Mesendoderm (in vitro differentiated cells): ENCODE results near the gene CCDC71L. TPM values are rescaled to one million over a fixed set of nuclear protein-coding genes. Genes with fewer than 3 reads are reported as not detected.
"Not testable (repeated sequence)": the region's sequence is repeated elsewhere in the genome, so short reads cannot be mapped to it uniquely, and the experiment has no call there.

Experiments
- DNase-seq: peaks from one replicate; pipeline ENCODE4 v3.0.0; 2013
- H2AK5ac ChIP-seq: 2 replicates; pipeline ENCODE4 v1.6.1; 2013; ENCODE audit warnings: low read length, inconsistent platforms
- H2BK120ac ChIP-seq: 2 replicates; pipeline ENCODE4 v1.6.1; 2013; ENCODE audit warnings: low read depth, mild to moderate bottlenecking, low read length, moderate library complexity, mixed read lengths
- H2BK15ac ChIP-seq: replicated peaks from 2 replicates; pipeline ENCODE4 v1.6.1; 2013; ENCODE audit warnings: low read depth, mild to moderate bottlenecking, moderate library complexity
- H2BK5ac ChIP-seq: 2 replicates; pipeline ENCODE4 v1.6.1; 2013; ENCODE audit warnings: low read length, inconsistent platforms
- H3K18ac ChIP-seq: 2 replicates; pipeline ENCODE4 v1.6.1; 2013; ENCODE audit warnings: mild to moderate bottlenecking, low read length, mixed read lengths
- H3K23ac ChIP-seq: one replicate; pipeline ENCODE4 v1.6.1; 2013; ENCODE audit warnings: low read length
- H3K27ac ChIP-seq: 2 replicates; pipeline ENCODE4 v1.5.1; 2013; ENCODE audit warnings: low read depth, mild to moderate bottlenecking, inconsistent platforms, low read length, moderate library complexity
- H3K27me3 ChIP-seq: 2 replicates; pipeline ENCODE4 v1.6.1; 2013; ENCODE audit warnings: low read length, control low read depth, mild to moderate bottlenecking, inconsistent platforms; ENCODE audit not compliant: insufficient read depth, poor library complexity
- H3K36me3 ChIP-seq: 2 replicates; pipeline ENCODE4 v1.6.1; 2013; ENCODE audit warnings: low read length, inconsistent platforms; ENCODE audit not compliant: control insufficient read depth, insufficient read depth
- H3K4ac ChIP-seq: one replicate; pipeline ENCODE4 v1.6.1; 2013; ENCODE audit warnings: low read depth, mild to moderate bottlenecking, low read length, moderate library complexity
- H3K4me1 ChIP-seq: 2 replicates; pipeline ENCODE4 v1.6.1; 2013; ENCODE audit warnings: low read depth, low read length, inconsistent platforms; ENCODE audit not compliant: control insufficient read depth
- H3K4me2 ChIP-seq: 2 replicates; pipeline ENCODE4 v1.6.1; 2013; ENCODE audit warnings: low read length
- H3K4me3 ChIP-seq: 2 replicates; pipeline ENCODE4 v1.5.1; 2013; ENCODE audit warnings: mild to moderate bottlenecking, low read length
- H3K56ac ChIP-seq: one replicate; pipeline ENCODE4 v1.6.1; 2013; ENCODE audit warnings: low read length
- H3K79me1 ChIP-seq: 2 replicates; pipeline ENCODE4 v1.6.1; 2013; ENCODE audit warnings: low read length, inconsistent platforms
- H3K79me2 ChIP-seq: 2 replicates; pipeline ENCODE4 v1.6.1; 2013; ENCODE audit warnings: mild to moderate bottlenecking, low read length; ENCODE audit not compliant: control insufficient read depth, insufficient read depth
- H3K9ac ChIP-seq: 2 replicates; pipeline ENCODE4 v1.6.1; 2013; ENCODE audit warnings: low read length, inconsistent platforms
- H4K5ac ChIP-seq: one replicate; pipeline ENCODE4 v1.6.1; 2013; ENCODE audit warnings: low read length
- H4K8ac ChIP-seq: one replicate; pipeline ENCODE4 v1.6.1; 2013; ENCODE audit warnings: low read depth, mild to moderate bottlenecking, control low read depth, low read length, moderate library complexity
- WGBS: extraction: QIAGEN DNeasy Blood & Tissue Kit; methylation state at CpG from one replicate; pipeline ENCODE4 v1.1.7; 2013; ENCODE audit warnings: low lambda C conversion rate, missing lambda C conversion rate; ENCODE audit not compliant: insufficient coverage; ENCODE audit errors: extremely low coverage; 5-methylcytosine and 5-hydroxymethylcytosine counted together
- polyA plus RNA-seq, 2 experiments: library from polyadenylated mRNA; stranded (reverse); fragments of 200-250 nt; gene quantifications; one replicate each; pipeline ENCODE4 v1.2.3, GENCODE V29; 2013

Gene CCDC71L
- polyA plus RNA-seq (2013, experiment 1 of 2) = 14.0 TPM
- 14.7 TPM for polyA plus RNA-seq (2013, experiment 2 of 2)

- Histone ChIP-seq H4K5ac (peak within 1 kb of the TSS; percentile 84), H2BK5ac (peak within 1 kb of the TSS; percentile 50), H3K4me1 (no peaks in the 10 kb centered on the region), H3K4me3 (peak within 1 kb of the TSS; percentile 92), H3K27ac (peak within 1 kb of the TSS; percentile 96), H3K27me3 (no peaks in the 10 kb centered on the region), H4K8ac (peak within 1 kb of the TSS; percentile 82), H2BK120ac (peak within 1 kb of the TSS; percentile 17), H3K4ac (peak within 1 kb of the TSS; percentile 74), H2AK5ac (no peak within 1 kb of the TSS), H3K56ac (peak within 1 kb of the TSS; percentile 98), H3K79me1 (peaks cover 3% of the 10 kb centered on the region), H3K23ac (peak within 1 kb of the TSS; percentile 66), H3K4me2 (peak within 1 kb of the TSS; percentile 79), H3K36me3 (no peaks in the 10 kb centered on the region), H3K18ac (peak within 1 kb of the TSS; percentile 95), H2BK15ac (no peak within 1 kb of the TSS), H3K9ac (peak within 1 kb of the TSS; percentile 97), H3K79me2 (no peaks in the 10 kb centered on the region)
- WGBS = no CpG with 5 or more reads among the region's 51 CpGs
- DNase-seq = peak; percentile 97
Measured at GRCh38 chr7:106660862-106661720, at the start of gene CCDC71L. CCDC71L (minus strand) TSS chr7:106661158; CDS start chr7:106660896, 262 bp downstream.

DNA sequence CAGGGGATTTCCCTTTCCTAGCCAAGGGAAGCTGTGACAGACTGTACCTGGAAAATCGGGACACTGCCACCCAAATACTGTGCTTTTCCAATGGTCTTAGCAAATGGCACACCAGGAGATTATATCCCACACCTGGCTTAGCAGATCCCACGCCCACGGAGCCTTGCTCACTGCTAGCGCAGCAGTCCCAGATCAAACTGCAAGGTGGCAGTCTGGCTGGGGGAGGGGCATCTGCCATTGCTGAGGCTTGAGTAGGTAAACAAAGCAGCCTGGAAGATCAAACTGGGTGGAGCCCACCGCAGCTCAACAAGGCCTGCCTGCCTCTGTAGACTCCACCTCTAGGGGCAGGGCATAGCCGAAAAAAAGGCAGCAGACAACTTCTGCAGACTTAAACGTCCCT is 48.6 kb upstream of the CCDC71L start:
- not testable (repeated sequence) for DNase-seq, H3K18ac ChIP-seq, H3K36me3 ChIP-seq, H3K79me1 ChIP-seq, H2AK5ac ChIP-seq, H2BK120ac ChIP-seq, H2BK5ac ChIP-seq, H4K8ac ChIP-seq, H3K4ac ChIP-seq, H3K56ac ChIP-seq, H3K27me3 ChIP-seq, H3K9ac ChIP-seq, H2BK15ac ChIP-seq, H4K5ac ChIP-seq, H3K23ac ChIP-seq, H3K4me2 ChIP-seq, H3K79me2 ChIP-seq, H3K4me3 ChIP-seq, H3K4me1 ChIP-seq, H3K27ac ChIP-seq
- no CpG with 5 or more reads among the region's 7 CpGs for WGBS

DNA sequence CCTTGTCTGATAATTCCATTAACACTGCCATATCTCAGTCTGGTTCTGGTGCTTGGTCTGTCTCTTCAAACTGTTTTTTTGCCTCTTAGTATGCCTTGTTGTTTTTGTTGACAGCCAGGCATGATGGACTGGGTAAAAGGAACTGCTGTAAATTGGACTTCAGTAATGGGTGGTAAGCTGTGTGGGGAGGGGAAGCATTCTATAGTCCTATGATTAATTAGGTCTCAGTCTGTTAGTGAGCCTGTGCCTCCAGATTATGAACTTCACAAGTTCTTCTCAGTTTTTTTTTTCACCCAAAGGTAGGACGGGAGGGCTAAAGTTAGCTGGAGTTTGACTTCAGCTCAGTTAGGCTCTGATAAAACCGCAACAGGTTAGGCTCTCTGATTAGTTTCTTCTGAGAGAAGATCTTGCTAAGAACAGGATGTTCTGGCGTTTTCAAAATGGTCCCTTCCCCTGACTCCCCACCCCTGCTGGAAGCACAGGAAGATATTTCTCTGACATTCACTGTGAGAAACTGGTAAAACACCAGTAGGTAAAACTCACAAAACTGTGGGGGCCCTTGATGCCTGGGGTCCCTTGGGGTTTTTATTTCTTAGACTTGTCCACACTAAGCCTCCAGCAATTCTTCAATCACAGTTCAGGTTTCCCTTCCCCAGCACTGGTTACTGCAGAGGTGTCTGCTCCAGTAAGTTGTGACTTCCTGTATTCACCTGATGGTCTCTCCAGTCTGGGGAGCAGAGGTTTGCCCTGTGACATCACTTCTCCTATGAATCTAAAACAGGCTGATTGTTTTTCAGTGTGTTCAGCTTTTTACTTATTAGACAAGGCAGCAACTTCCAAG is 43.3 kb upstream of the CCDC71L start:
- H3K27ac ChIP-seq = no peak overlapping the region
- H3K4me2 ChIP-seq = no peak overlapping the region
- no peaks in the 10 kb centered on the region for H3K36me3 ChIP-seq
- H3K27me3 ChIP-seq = no peaks in the 10 kb centered on the region
- H3K4me1 ChIP-seq = no peaks in the 10 kb centered on the region
- no peak overlapping the region for H2BK5ac ChIP-seq
- no peak overlapping the region for H3K23ac ChIP-seq
- no CpG with 5 or more reads among the region's 3 CpGs for WGBS
- H2BK15ac ChIP-seq = no peak overlapping the region
- peak; percentile 62 for DNase-seq
- H3K79me1 ChIP-seq = no peaks in the 10 kb centered on the region
- H3K9ac ChIP-seq = no peak overlapping the region
- H4K8ac ChIP-seq = no peak overlapping the region
- H3K4me3 ChIP-seq = no peak overlapping the region
- no peak overlapping the region for H3K4ac ChIP-seq
- H3K79me2 ChIP-seq = no peaks in the 10 kb centered on the region
- no peak overlapping the region for H2BK120ac ChIP-seq
- peak overlapping the region; percentile 7 for H3K56ac ChIP-seq
- peak overlapping the region; percentile 31 for H3K18ac ChIP-seq
- no peak overlapping the region for H2AK5ac ChIP-seq
- H4K5ac ChIP-seq = no peak overlapping the region

DNA sequence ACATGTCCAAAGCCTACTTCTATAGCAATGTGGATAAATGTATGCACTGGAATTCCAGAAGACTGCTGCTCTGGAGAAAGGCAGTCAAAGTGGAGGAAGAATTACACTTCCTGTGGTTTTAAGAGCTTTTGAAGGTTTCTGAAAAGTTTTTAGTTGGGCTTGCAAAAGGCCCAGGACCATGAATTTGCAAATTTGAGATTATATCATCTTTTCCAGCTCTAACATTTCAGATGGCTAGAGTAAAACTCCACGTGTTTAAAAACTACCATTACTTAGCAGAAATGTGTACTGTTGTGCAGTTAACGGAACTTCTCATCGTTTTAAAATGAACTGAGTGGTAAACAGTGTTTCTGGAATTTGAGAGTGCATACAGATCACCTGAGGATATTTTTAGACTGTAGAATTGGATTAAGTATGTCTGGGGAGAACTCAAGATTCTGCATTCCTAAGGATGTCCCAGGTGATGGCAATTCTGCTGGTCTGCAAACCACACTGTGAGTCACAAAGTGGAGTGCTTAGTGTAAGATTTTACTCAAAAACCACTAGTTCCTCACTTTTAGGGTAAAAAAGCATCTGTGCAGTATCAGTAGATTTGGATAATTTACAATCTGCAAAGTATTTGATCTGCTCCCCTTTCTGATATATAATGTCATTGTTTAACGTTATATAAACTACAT is 32.9 kb upstream of the CCDC71L start:
- H3K4ac ChIP-seq = no peak overlapping the region
- no peak overlapping the region for H3K9ac ChIP-seq
- no peaks in the 10 kb centered on the region for H3K79me2 ChIP-seq
- no peak overlapping the region for H3K27ac ChIP-seq
- no peak overlapping the region for H3K4me2 ChIP-seq
- DNase-seq = no peak
- H3K36me3 ChIP-seq = no peaks in the 10 kb centered on the region
- no peak overlapping the region for H3K56ac ChIP-seq
- H2AK5ac ChIP-seq = no peak overlapping the region
- no peak overlapping the region for H4K8ac ChIP-seq
- WGBS = no CpG with 5 or more reads among the region's 4 CpGs
- H3K23ac ChIP-seq = no peak overlapping the region
- H3K4me1 ChIP-seq = no peaks in the 10 kb centered on the region
- H2BK5ac ChIP-seq = no peak overlapping the region
- H3K79me1 ChIP-seq = no peaks in the 10 kb centered on the region
- no peak overlapping the region for H3K4me3 ChIP-seq
- H3K27me3 ChIP-seq = no peaks in the 10 kb centered on the region
- H2BK15ac ChIP-seq = no peak overlapping the region
- no peak overlapping the region for H3K18ac ChIP-seq
- no peak overlapping the region for H2BK120ac ChIP-seq
- H4K5ac ChIP-seq = no peak overlapping the region

DNA sequence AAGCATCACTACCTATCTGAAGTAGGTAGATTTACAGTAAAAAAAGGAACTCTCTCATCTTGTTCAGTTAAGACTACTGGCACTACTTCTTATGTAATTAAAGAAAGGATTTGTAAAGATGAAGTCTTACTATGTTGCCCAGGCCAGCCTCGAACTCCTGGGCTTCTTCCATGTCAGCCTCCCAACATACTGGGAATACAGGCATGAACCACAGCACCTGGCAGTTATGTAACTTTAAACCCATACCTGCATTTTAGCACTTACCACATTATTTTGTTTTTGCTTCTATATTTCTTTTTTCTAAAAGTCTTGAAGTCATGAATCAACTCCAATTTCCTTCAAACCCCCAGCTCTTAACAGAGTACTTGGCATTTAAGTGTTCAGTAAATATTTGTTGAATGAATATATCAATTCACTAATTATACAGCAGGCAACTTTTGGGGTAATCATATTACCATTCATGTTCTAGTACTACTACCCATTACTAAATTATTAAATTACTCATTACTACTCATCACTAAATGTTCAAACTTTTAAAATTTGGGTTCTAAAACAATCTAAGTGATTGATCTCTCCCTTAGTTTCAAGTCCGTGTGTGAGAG is 31.6 kb upstream of the CCDC71L start:
- Histone ChIP-seq H3K4ac (no peak overlapping the region), H3K56ac (no peak overlapping the region), H3K18ac (no peak overlapping the region), H4K5ac (no peak overlapping the region), H2BK5ac (no peak overlapping the region), H3K36me3 (no peaks in the 10 kb centered on the region), H2BK15ac (no peak overlapping the region), H3K4me2 (no peak overlapping the region), H3K4me3 (no peak overlapping the region), H3K23ac (no peak overlapping the region), H3K27ac (no peak overlapping the region), H3K4me1 (no peaks in the 10 kb centered on the region), H2AK5ac (no peak overlapping the region), H3K27me3 (no peaks in the 10 kb centered on the region), H3K9ac (no peak overlapping the region), H4K8ac (no peak overlapping the region), H3K79me2 (no peaks in the 10 kb centered on the region), H3K79me1 (no peaks in the 10 kb centered on the region), H2BK120ac (no peak overlapping the region)
- no CpG with 5 or more reads among the region's 2 CpGs for WGBS
- no peak for DNase-seq
